NCI-H460 (cell line): ENCODE data around the gene PRR23A. TPM values are rescaled to one million over a fixed set of nuclear protein-coding genes. Genes with fewer than 3 reads are reported as not detected.
"Not testable (repeated sequence)": the region's sequence is repeated elsewhere in the genome, so short reads cannot be mapped to it uniquely, and the experiment has no call there.

Experiments
- DNase-seq: peaks from one replicate; pipeline ENCODE4 v3.0.0-alpha.2; 2016; ENCODE audit warnings: low read depth; ENCODE audit errors: extremely low read depth
- polyA plus RNA-seq: library from polyadenylated mRNA; depleted of rRNA; stranded (reverse); fragments of >200 nt; gene quantifications from 2 replicates; pipeline ENCODE4 v1.2.3, GENCODE V29; 2014; cell fraction: nucleus; rRNA removed
- total RNA-seq: library from RNA; depleted of rRNA; stranded (reverse); fragments of >200 nt; shearing (Covaris generic); gene quantifications from 2 replicates; pipeline ENCODE4 v1.2.3, GENCODE V29; 2014; rRNA removed

Gene PRR23A
- total RNA-seq = not detected in 2 replicates
- polyA plus RNA-seq = not detected in 2 replicates

GRCh38 chr3:139006051-139006716 lies at the start of gene PRR23A:
Gene PRR23A (minus strand): TSS chr3:139006268. CDS start chr3:139006268, 0 bp downstream.
- DNase-seq = no peak

GRCh38 chr3:139052802-139053600 lies 46.9 kb upstream of the PRR23A start:
- DNase-seq = no peak

- no peak for DNase-seq
These were observed 38.5 kb upstream of the PRR23A start, which contains the start of gene PRR23C for GRCh38 chr3:139044366-139045210. Gene PRR23C (minus strand): TSS chr3:139044892. CDS start chr3:139044620, 272 bp downstream.

DNA sequence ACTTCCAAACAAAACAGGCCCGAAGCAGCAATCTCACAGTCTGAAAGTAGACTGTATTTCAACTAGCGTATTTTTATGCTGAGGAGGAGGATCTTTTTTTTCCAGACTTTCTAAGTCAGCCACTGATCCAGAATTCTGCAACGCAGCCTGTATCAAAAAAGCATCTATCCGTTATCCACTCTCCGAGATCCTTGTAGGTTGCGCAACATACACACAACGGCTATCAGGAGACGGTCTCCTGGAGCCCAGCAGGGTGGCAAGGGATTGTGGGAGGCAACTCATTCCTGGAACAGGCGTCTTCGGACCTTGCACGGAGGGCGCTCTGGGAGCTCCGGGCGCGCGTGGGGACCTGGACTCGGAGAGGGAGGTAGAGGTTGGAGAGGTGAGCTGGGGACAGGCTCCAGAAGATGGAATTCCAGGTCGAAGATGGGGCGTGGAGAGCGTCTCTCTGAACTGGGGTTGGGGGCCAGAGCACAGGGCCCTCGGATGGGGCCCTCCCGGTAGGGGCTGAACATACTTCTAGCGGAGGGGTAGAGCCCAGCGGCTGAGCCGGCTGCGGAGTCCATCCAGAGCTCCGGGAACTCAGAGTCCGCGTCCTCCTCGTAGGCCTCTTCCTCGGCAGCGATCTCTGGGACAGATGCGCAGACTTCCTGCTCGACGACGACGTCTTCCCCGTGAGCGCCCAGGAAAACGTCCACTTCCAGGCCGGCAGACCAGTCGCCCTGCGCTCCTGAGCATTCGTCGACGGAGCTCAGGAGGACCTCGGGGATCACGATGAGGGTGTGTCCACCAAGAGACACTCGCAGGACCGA lies 37.7 kb upstream of the PRR23A start:
- DNase-seq = no peak

DNA sequence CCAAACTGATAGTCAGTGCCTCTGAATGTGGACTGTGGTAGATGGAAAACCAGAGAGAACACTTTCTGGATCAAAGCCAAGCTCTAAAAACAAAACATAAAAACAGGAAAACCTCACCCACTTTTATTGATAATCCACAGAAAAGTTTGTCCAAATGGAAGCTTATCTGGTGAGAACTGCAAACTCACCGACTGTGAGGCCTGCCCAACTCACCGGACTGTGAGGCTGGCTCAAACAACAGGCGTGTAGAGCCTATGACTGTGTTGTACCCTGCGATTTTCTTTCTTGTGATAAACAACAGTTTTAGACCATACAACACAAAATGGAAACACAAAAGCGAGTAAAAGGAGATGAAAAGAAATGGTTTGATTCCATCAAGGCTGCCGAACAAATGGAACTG lies 31.4 kb upstream of the PRR23A start:
- no peak for DNase-seq

DNA sequence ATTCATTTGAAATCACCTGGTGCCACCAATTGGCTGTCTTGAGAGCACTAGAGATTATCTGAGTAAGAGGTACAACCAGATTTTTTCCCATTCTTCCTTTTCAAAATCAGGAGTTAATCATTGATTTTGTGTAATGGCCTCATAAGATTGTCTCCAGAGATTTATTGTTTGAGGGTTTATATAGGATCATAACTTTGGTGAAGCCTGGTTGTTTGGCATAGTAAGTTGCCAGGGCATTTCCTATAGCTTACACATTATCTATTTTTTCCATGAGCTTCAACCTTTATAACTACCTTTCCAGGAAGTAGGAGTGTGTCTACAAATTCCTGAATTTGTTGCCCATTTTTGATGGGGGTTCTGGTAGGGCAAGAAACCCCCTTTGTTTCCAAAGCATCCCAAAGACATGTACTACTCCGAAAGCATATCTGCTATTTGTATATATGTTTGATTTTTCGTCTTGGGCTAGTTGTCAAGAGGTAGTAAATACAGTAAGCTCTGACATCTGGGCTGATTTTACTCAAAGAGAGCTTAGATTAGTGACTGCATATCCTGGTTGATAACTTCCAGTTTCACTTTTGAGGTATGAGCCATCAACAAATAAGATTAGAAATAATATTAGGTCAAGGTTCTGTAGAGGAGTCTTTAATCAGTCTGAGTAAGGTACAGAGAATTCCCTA lies 26.4 kb upstream of the PRR23A start:
- no peak for DNase-seq

DNA sequence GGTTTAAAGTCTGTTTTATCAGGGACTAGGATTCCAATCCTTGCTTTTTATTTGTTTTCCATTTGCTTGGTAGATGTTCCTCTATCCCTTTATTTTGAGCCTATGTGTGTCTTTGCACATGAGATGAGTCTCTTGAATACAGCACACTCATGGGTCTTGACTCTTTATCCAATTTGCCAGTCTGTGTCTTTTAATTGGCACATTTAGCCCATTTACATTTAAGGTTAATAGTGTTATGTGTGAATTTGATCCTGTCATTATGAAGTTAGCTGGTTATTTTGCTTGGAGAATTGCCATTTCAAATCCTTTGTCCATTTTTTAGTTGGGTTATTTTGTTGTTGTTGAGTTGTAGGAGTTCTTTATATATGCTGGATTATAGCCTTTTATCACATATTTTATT lies 24.5 kb upstream of the PRR23A start:
- not testable (repeated sequence) for DNase-seq

DNA sequence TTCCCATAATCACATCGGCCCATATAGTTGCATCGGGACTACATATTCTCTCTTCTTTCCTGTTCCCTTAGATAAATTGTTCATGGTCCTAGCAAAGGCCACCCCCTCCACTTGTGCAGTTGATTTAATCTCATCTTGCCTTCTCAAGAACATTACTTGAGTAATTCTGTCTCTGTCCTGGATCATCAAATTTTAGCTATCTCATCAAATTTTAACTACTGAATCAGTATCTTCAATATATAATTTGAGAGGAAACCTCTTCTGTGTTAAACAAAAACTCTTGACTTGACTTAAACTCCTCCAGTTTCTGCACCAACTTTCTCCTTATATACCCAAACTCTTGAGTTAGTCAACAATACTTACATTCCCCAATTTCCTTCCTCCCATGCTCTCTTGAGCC lies 18.9 kb upstream of the PRR23A start:
- DNase-seq = no peak

- DNase-seq = no peak
These were observed 14.8 kb upstream of the PRR23A start, which contains the start of gene PRR23B for GRCh38 chr3:139020868-139021234. Gene PRR23B (minus strand): TSS chr3:139020926. CDS start chr3:139020661, 265 bp downstream.

- DNase-seq = no peak
These were observed 14.2 kb upstream of the PRR23A start for GRCh38 chr3:139020036-139020867.

DNA sequence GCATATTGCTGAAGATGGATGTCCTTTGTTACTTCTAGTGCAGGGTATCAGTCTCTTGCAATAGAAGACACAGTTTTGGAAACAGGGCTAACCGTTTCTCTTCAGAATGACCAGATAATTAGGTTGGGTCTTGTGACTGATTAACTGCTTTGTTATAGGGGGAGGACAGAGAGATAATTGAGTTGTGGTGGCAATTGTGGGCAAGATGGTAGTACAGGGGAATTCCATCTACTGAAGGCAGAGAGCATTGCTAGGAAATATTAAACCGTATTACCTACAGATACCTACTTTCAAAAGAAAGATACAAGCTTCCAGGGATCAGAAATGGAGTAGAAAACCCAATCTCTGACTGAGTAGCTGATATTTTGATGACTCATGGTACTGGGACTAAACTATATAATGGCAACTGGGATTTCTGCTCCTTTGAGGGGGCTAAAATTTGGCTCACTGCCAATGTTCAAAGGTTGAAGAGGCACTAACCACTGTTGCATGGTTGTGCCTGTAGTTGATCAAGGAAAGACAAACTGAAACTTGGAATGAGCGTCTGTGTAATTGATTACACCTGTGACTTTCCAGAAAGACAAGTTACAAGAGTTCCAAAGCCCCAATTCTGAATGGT lies 10.5 kb upstream of the PRR23A start:
- no peak for DNase-seq

DNA sequence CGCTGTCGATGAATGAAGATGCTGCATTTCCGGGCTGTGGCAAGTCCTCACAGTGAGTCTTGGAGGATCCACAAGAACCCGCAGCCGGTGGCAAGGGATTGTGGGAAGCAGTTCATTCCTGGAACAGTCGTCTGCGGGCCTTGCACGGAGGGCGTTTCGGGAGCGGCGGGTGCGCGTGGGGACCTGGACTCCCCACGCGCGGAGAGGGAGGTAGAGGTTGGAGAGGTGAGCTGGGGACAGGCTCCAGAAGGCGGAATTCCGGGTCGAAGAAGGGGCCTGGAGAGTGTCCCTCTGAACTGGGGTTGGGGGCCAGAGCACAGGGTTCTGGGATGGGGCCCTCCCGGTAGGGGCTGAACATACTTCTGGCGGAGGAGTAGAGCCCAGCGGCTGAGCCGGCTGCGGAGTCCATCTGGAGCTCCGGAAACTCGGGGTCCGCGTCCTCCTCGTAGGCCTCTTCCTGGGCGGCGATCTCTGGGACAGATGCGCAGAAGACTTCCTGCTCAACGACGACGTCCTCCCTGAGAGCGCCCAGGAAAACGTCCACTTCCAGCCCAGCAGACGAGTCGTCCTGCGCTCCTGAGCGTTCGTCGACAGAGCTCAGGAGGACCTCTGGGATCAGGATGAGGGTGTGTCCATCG lies 593 bp downstream of the PRR23A start:
- no peak for DNase-seq

DNA sequence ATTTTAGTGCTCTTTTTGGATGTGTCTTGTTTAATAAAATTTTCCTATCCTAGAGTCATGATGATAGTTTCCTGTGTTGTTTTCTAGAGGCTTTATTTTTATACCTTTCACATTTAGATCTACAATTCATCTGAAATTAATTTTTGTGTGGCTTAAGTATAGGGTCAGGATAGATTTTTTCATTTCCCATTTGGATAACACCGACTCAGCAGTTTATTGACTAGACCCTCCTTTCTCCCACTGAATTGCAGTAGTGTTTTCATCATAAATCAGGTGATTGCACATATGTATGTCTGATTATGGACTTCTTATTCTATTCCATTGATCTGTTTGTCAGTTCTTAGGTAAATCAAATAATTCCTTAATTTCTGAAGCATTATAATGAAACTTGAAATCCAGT lies 10.4 kb downstream of the PRR23A start:
- no peak for DNase-seq

- no peak for DNase-seq
These were observed 18.9 kb downstream of the PRR23A start for GRCh38 chr3:138987181-138987580.

DNA sequence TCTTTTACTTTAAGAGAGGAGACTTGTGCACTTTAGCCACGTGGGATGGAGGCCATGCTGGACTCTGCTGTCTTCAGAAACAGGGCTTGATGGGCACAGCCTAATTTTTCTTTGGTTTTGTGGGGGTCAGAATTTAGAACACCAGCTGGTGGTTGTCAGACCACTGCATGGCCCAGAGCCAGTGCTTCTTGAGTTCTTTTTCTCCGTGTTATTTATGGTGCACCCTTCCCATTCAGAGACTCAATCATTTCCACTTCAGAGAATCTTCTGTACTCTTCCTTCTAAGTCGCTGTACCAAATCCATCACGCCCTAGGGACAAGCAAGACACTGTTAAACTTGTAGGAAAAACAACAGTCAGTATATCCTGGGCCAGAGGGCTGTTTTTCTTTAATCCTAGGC lies 20.1 kb downstream of the PRR23A start:
- DNase-seq = no peak

DNA sequence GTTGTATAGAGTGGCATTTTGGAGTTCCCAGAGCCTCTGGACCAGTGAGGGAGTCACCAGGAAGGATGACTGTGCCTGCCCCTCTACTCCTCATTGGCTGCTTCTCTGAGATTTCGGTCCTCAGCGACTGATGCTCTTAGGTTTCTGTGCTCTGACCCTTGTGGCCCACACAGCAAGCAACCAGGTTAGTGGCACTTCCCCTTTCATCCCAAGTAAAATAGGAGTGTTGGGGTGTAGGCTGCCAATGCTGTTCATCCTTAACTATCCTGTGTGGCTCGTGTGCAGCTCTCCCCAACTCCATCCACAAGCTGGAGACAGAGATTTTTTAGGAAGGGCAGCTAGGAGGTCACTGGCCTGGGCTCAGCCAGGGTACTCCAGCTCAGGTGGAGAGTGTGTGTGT lies 21.3 kb downstream of the PRR23A start:
- no peak for DNase-seq

DNA sequence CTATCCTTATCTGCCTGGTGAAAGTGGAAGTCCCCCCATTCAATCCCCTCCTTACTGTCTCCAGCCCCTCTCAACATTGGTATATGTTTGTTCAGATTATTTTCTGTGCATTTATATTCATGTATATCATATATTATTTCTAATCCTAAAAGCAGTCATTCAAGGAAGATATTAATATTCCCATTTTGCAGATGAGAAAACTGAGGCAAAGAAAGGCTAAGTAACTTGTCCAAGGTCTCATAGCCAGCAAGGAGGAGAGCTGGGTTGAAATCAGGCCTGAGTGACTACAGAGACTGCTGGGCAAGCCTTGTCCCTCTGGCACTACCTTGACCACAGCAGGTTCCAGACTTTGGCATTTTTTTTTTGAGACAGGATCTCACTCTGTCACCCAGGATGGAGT lies 30.0 kb downstream of the PRR23A start:
- DNase-seq = no peak

DNA sequence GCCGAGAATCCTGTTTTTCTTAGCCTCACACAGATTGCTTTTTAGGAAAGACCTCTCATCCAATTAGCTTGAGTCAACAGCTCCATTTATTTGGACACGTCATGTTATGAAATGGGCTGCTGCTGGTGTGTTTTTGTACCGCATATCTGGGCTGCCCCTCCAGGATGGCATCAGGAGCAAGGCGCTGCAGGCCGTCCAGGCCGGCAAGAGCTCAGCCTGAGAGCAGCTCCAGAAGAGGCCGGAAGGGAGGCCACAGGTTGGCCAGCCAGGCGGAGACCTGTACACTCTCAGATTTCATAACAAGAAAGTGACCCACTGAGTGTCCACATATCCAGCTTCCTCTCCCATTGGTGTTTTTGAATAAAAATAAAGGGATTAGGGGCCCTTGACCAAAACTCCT lies 30.7 kb downstream of the PRR23A start:
- DNase-seq = no peak
